Stimulated activated CD8-positive, alpha-beta memory T cell treated with anti-CD3 and anti-CD28 coated beads, Interleukin-12 subunit alpha, Interleukin-12 subunit beta, amount 100 ng/mL, for 4 hours (primary cell): Measurements from ENCODE around the gene BTRC.
"Not testable (repeated sequence)": the region's sequence is repeated elsewhere in the genome, so short reads cannot be mapped to it uniquely, and the experiment has no call there.

Source experiments
- DNase-seq: peaks from one replicate; pipeline ENCODE4 v3.0.0-alpha.2; 2020; ENCODE audit warnings: low read depth

The BTRC gene

DNA sequence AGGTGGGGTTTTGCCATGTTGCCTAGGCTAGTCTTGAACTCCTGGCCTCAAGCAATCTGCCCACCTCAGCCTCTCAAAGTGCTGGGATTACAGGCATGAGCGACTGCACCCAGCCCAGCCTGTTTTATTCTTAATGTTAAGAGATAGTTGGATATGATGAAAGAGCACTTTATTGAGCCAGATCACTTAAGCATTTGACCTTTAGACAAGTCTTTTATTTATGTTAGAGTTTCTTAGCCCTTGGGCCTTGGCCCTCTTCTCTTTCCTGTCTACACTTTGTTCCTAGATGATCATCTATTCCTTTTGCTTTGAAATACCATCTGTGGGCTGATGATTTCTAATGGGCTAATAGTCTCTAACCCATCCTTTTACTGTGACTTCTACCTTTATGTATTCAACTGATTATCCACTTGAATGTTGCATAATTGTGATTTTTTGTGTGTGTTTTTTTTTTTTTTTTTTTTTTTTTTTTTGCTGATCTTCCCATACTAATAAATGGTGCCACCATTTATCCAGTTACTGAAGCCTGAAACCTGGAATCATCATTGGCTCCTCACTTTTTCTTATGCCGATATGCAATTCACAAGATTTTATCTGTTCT is 34.8 kb downstream of the BTRC start:
- no peak for DNase-seq

DNA sequence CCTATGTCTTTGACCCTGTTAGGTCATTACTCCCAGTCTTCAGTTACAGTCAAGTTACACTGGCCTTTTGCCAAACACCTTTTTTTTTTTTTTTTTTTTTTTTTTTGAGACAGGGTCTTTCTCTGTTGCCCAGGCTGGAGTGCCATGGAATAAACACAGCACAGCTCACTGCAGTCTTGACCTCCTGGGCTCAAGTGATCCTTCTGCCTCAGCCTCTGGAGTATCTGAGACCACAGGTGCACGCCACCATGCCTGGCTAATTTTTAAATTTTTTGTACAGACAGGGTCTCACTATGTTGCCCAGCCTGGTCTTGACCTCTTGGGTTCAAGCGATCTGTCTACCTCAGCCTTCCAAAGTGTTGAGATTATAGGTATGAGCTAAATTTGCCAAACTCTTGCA is 35.6 kb downstream of the BTRC start:
- not testable (repeated sequence) for DNase-seq

DNA sequence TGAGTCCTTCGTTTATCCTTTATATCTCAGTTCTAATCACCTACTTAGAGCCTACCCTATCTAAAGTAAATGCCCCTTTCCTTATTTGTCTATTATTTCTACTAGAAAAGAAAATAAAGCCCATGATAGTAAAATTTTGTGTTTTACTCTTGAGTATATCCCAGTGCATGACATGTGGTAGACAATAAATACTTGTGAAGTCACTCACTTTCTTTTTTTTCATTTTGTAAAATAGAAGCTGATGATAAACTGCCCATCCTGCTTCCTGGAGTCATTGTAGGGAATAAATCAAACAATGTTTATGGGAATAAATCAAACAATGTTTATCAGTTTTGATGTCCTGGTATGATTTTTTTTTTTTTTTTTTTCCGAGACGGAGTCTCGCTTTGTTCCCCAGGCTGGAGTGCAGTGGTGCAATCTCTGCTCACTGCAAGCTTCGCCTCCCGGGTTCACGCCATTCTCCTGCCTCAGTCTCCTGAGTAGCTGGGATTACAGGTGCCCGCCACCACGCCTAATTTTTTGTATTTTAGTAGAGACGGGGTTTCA is 36.1 kb downstream of the BTRC start:
- no peak for DNase-seq

DNA sequence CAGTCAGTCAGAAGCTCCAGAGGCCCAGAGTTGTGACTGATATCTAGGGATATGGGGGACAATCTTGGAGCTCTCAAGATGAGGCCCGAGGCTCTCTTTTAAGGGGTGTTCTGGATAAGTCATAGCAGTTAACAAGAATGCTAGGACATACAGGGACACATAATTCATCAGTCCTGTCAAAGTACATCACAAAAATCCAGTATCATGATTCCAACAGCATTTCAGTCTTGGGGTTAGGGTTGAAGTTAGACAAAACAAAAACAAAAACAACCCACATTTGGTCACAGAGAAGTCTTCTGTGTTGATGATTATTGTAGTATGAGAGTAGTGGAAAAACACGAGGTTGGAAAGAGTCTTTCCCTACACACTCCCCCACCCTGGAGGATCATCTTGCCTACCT is 39.4 kb downstream of the BTRC start:
- DNase-seq = no peak

GRCh38 chr10:101394524-101395133 is 40.7 kb downstream of the BTRC start:
- no peak for DNase-seq

- DNase-seq = no peak
Observed at GRCh38 chr10:101397140-101397539, 43.2 kb downstream of the BTRC start.

DNA sequence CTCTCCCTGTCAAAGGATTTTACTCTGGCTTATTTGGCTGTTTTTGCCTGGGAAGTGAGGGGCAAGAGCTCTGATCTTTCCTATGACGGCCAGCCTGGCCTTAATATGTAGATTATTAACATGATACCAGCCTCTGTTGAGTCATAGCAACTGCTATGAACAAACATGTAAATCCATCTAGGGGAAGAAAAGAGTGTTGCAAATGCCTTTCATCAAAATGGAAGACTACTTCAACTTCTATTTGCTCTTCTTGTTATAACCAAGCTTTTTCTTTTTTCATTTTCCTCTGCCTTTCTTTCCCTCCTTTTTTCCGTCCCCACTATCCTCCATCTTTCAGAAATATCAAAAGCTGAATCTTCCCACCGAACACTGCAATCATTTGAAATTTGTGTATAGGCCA is 46.6 kb downstream of the BTRC start:
- DNase-seq = no peak

- DNase-seq = no peak
Observed at GRCh38 chr10:101402711-101403110, 48.7 kb downstream of the BTRC start.

- no peak for DNase-seq
Observed at GRCh38 chr10:101403161-101403560, 49.2 kb downstream of the BTRC start.

GRCh38 chr10:101405001-101405400 is 51.0 kb downstream of the BTRC start:
- no peak for DNase-seq

- DNase-seq = no peak
Observed at GRCh38 chr10:101411598-101411997, 57.6 kb downstream of the BTRC start.

- no peak for DNase-seq
Observed at GRCh38 chr10:101414034-101414433, 60.1 kb downstream of the BTRC start.

GRCh38 chr10:101415884-101416283 is 61.9 kb downstream of the BTRC start:
- DNase-seq = no peak

DNA sequence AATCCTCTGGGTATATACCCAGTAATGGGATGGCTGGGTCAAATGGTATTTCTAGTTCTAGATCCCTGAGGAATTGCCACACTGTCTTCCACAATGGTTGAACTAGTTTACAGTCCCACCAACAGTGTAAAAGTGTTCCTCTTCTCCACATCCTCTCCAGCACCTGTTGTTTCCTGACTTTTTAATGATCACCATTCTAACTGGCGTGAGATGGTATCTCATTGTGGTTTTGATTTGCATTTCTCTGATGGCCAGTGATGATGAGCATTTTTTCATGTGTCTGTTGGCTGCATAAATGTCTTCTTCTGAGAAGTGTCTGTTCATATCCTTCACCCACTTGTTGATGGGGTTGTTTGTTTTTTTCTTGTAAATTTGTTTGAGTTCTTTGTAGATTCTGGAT is 68.0 kb downstream of the BTRC start:
- not testable (repeated sequence) for DNase-seq

GRCh38 chr10:101425535-101425934 is 71.6 kb downstream of the BTRC start:
- no peak for DNase-seq

GRCh38 chr10:101428036-101428435 is 74.1 kb downstream of the BTRC start:
- no peak for DNase-seq

DNA sequence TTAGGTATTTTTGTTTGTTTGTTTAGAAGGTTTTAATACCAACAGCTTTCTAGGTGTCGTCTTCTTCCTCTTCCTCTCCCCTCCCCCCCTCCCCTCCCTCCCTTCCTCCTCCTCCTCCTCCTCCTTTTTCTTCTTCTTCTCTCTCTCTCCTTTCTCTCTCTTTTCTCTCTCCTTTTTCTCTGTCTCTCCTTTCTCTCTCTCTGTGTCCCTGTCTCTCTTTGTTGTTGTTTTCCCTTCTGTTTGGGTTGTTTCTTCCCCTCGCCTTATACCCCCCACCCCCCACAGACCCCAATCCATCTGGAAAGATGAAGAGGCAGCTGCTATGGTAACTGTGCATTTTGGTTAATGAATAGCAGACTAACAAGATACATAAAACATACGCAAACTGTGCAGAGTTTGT is 75.5 kb downstream of the BTRC start:
- no peak for DNase-seq

DNA sequence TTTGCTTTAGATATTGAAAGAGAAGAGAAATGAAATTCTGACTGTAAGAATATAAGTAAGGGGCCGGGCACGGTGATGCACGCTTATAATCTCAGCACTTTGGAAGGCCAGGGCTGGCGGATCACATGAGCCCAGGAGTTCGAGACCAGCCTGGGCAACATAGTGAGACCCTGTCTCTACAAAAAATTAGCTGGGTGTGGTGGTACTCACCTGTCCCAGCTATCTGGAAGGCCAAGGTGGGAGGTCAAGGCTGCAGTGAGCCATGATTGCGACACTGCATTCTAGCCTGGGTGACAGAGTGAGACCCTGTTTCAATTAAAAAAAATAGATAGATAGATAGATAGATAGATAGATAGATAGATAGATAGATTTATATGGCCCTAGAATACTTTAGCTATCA is 82.3 kb downstream of the BTRC start:
- no peak for DNase-seq

GRCh38 chr10:101438881-101439391 is 85.0 kb downstream of the BTRC start:
- DNase-seq = no peak

GRCh38 chr10:101441541-101442455 is 87.8 kb downstream of the BTRC start:
- no peak for DNase-seq

DNA sequence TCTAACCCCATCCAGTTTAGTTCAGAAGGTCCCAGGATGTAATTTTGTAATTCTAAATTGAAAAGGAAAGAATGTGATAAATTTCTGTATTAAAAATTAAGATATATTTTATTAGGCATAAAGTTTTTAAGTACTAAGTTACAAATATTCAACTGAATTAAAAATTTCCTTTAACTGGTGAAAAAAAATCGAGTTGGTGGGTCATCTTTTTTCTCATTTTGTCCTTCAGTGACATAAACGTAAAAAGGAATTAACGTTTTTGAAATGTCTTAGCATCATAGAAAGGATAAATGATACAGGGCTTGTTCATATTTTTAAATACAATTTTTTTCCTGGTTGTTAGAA is 88.5 kb downstream of the BTRC start:
- no peak for DNase-seq

GRCh38 chr10:101444058-101444898 is 90.3 kb downstream of the BTRC start:
- no peak for DNase-seq
